Natural killer cell (primary cell): ENCODE measurements around the gene PDPN. TPM values are rescaled to one million over a fixed set of nuclear protein-coding genes. Genes with fewer than 3 reads are reported as not detected.

Source experiments
- ATAC-seq, 3 donors: fragments of 150-1000 bp in 2 of 3; fragments of 200-7000 bp in 1 of 3; cut with Tn5 transposase; 1 replicate in 1 of 3; 2 replicates in 2 of 3; pipeline ENCODE4 v1.10.0; 2021; ENCODE audit warnings: mild to moderate bottlenecking in 2 of 3, moderate library complexity in 2 of 3
- DNase-seq, 2 donors: peaks; one replicate each; pipeline versions ENCODE4 v3.0.0 to v3.0.0-alpha.2; 2013 to 2021; ENCODE audit warnings: mixed read lengths in 1 of 2
- H3K27ac ChIP-seq: one replicate; pipeline ENCODE4 v1.5.1; 2013; ENCODE audit warnings: mild to moderate bottlenecking, low read length
- H3K27me3 ChIP-seq: one replicate; pipeline ENCODE4 v1.6.1; 2013; ENCODE audit warnings: low read length; ENCODE audit not compliant: control insufficient read depth, insufficient read depth
- H3K36me3 ChIP-seq: one replicate; pipeline ENCODE4 v1.6.1; 2013; ENCODE audit warnings: low read length; ENCODE audit not compliant: control insufficient read depth, insufficient read depth
- H3K4me1 ChIP-seq: one replicate; pipeline ENCODE4 v1.6.1; 2013; ENCODE audit warnings: low read length; ENCODE audit not compliant: control insufficient read depth, insufficient read depth
- H3K4me3 ChIP-seq: one replicate; pipeline ENCODE4 v1.5.1; 2013; ENCODE audit warnings: low read length
- H3K9me3 ChIP-seq: one replicate; pipeline ENCODE4 v1.6.1; 2013; ENCODE audit warnings: low read length; ENCODE audit not compliant: control insufficient read depth, insufficient read depth
- H3K27ac Mint-ChIP-seq, 2 donors: one replicate each; pipeline ENCODE4 v1.8.0; 2022; ENCODE audit warnings: mild to moderate bottlenecking in 2 of 2, mixed read lengths in 2 of 2, moderate library complexity in 1 of 2
- H3K27me3 Mint-ChIP-seq, 2 donors: one replicate each; pipeline ENCODE4 v1.8.0; 2022; ENCODE audit warnings: low read depth in 2 of 2, mixed read lengths in 2 of 2
- H3K36me3 Mint-ChIP-seq: one replicate; pipeline ENCODE4 v1.8.0; 2022; ENCODE audit warnings: mixed read lengths
- H3K4me1 Mint-ChIP-seq, 2 donors: one replicate each; pipeline ENCODE4 v1.8.0; 2022; ENCODE audit warnings: mixed read lengths in 2 of 2
- H3K4me3 Mint-ChIP-seq: one replicate; pipeline ENCODE4 v1.8.0; 2022; ENCODE audit warnings: mild to moderate bottlenecking, moderate library complexity, mixed read lengths
- H3K9me3 Mint-ChIP-seq, 2 donors: one replicate each; pipeline ENCODE4 v1.8.0; 2022; ENCODE audit warnings: mixed read lengths in 2 of 2
- whole genome bisulfite sequencing: methylation state at CpG from one replicate; pipeline ENCODE4 v1.1.7; 2013; ENCODE audit warnings: missing lambda C conversion rate; ENCODE audit not compliant: insufficient coverage; 5-methylcytosine and 5-hydroxymethylcytosine counted together
- intact Hi-C: fragments of 100-400 bp; cut with micrococcal nuclease; formaldehyde crosslinking; loops from one replicate; pipeline ENCODE4 v1.14.2; 2022
- total RNA-seq, 4 donors: library from RNA; stranded (reverse); fragments of 120-200 nt in 1 of 4; gene quantifications; one replicate each; pipeline versions ENCODE4 v1.2.3 to v1.2.4, GENCODE V29; 2013 to 2022
- TF ChIP-seq, protein P1 (sequence below): fragments of 200-600 bp; IDR thresholded peaks from one replicate; pipeline ENCODE4 v1.8.0; 2022; ENCODE audit warnings: antibody characterized with exemption

Gene PDPN
- total RNA-seq, 3 donors from 2014 or later (not counting 1 experiment from before 2014, with no cell fraction given) = not detected

- Histone ChIP-seq H3K36me3 (no peaks in the 10 kb centered on the region), H3K27me3 (no peaks in the 10 kb centered on the region), H3K4me3 (no peak overlapping the region), H3K27ac (no peak overlapping the region), H3K9me3 (no peaks in the 10 kb centered on the region), H3K4me1 (no peaks in the 10 kb centered on the region)
- Mint-ChIP-seq H3K36me3 (no peaks in the 10 kb centered on the region), H3K27ac (no peak overlapping the region), H3K4me1 (no peaks in the 10 kb centered on the region), H3K27me3 (peaks cover 0 to 6% of the 10 kb centered on the region in 2 donors), H3K4me3 (no peak overlapping the region), H3K9me3 (no peaks in the 10 kb centered on the region)
- ATAC-seq (no peak), DNase-seq (no peak)
- intact Hi-C loops = no loop called here
- TF ChIP-seq, protein P1, sequence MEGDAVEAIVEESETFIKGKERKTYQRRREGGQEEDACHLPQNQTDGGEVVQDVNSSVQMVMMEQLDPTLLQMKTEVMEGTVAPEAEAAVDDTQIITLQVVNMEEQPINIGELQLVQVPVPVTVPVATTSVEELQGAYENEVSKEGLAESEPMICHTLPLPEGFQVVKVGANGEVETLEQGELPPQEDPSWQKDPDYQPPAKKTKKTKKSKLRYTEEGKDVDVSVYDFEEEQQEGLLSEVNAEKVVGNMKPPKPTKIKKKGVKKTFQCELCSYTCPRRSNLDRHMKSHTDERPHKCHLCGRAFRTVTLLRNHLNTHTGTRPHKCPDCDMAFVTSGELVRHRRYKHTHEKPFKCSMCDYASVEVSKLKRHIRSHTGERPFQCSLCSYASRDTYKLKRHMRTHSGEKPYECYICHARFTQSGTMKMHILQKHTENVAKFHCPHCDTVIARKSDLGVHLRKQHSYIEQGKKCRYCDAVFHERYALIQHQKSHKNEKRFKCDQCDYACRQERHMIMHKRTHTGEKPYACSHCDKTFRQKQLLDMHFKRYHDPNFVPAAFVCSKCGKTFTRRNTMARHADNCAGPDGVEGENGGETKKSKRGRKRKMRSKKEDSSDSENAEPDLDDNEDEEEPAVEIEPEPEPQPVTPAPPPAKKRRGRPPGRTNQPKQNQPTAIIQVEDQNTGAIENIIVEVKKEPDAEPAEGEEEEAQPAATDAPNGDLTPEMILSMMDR = no peak
- 75% methylated on average over 20 of the region's 20 CpGs for WGBS
These were observed 40.0 kb upstream of the PDPN start for GRCh38 chr1:13543451-13544220.

- Mint-ChIP-seq H3K4me1 (no peaks in the 10 kb centered on the region), H3K27me3 (peaks cover 0 to 6% of the 10 kb centered on the region in 2 donors), H3K27ac (no peak overlapping the region), H3K4me3 (no peak overlapping the region), H3K9me3 (no peaks in the 10 kb centered on the region), H3K36me3 (no peaks in the 10 kb centered on the region)
- no peak for DNase-seq
- Histone ChIP-seq H3K9me3 (no peaks in the 10 kb centered on the region), H3K4me3 (no peak overlapping the region), H3K4me1 (no peaks in the 10 kb centered on the region), H3K27ac (no peak overlapping the region), H3K27me3 (no peaks in the 10 kb centered on the region), H3K36me3 (no peaks in the 10 kb centered on the region)
- no peak for ATAC-seq
- intact Hi-C loops = no loop called here
- 74% methylated on average over 5 of the region's 5 CpGs for WGBS
- TF ChIP-seq, protein P1 = no peak
These were observed 39.4 kb upstream of the PDPN start for GRCh38 chr1:13544221-13544556.

- WGBS = 65% methylated on average over 3 of the region's 3 CpGs
- no peaks in the 10 kb centered on the region for H3K4me1 Mint-ChIP-seq
- no peaks in the 10 kb centered on the region for H3K36me3 ChIP-seq
- no peak overlapping the region for H3K27ac ChIP-seq
- ATAC-seq (no peak), DNase-seq (no peak)
- intact Hi-C loops = no loop called here
- H3K9me3 Mint-ChIP-seq = no peaks in the 10 kb centered on the region
- peaks cover 0 to 6% of the 10 kb centered on the region in 2 donors for H3K27me3 Mint-ChIP-seq
- no peaks in the 10 kb centered on the region for H3K9me3 ChIP-seq
- no peak overlapping the region for H3K4me3 ChIP-seq
- H3K27me3 ChIP-seq = no peaks in the 10 kb centered on the region
- no peaks in the 10 kb centered on the region for H3K4me1 ChIP-seq
- TF ChIP-seq, protein P1 = no peak
- no peak overlapping the region for H3K4me3 Mint-ChIP-seq
- H3K36me3 Mint-ChIP-seq = no peaks in the 10 kb centered on the region
- H3K27ac Mint-ChIP-seq = no peak overlapping the region
These were observed 36.8 kb upstream of the PDPN start for GRCh38 chr1:13546791-13547190.

DNA sequence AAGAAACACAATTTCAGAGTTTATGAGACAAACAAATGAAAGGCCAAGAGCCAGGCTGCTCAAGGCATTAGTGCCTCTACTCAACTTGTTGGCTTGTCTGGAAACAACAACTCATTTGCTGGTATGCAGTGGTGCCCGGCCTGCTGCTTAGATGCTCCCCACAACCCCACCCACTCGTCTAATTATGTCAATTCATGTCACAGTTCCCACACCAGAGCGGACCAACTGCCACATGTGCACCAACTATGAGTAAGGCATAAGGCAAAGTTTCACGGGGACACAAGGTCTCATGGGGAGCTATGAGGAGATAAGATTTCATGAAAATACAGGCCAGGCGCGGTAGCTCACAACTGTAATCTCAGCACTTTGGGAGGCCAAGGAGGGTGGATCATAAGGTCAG is 35.4 kb upstream of the PDPN start:
- Mint-ChIP-seq H3K27me3 (peaks cover 0 to 6% of the 10 kb centered on the region in 2 donors), H3K4me1 (no peaks in the 10 kb centered on the region), H3K36me3 (no peaks in the 10 kb centered on the region), H3K27ac (no peak overlapping the region), H3K4me3 (no peak overlapping the region), H3K9me3 (no peaks in the 10 kb centered on the region)
- no peaks in the 10 kb centered on the region for H3K9me3 ChIP-seq
- 88% methylated on average over 6 of the region's 6 CpGs for WGBS
- no peak overlapping the region for H3K27ac ChIP-seq
- H3K36me3 ChIP-seq = no peaks in the 10 kb centered on the region
- intact Hi-C loops = no loop called here
- H3K27me3 ChIP-seq = no peaks in the 10 kb centered on the region
- TF ChIP-seq, protein P1 = no peak
- no peak overlapping the region for H3K4me3 ChIP-seq
- ATAC-seq (no peak), DNase-seq (no peak)
- no peaks in the 10 kb centered on the region for H3K4me1 ChIP-seq
